Sigmoid colon (tissue), 3 donors: ENCODE data around the gene USP34.

Experiments used
- POLR2A ChIP-seq, 2 donors: fragments of 450-650 bp; IDR thresholded peaks; one replicate each; pipeline ENCODE4 v1.6.1; 2016; ENCODE audit warnings: antibody characterized with exemption in 2 of 2, mild to moderate bottlenecking in 2 of 2, moderate library complexity in 2 of 2
- TF ChIP-seq, protein P1 (sequence below), 4 experiments: fragments of 450-650 bp in 3 of 4; fragments of 200-600 bp in 1 of 4; IDR thresholded peaks; one replicate each; pipeline ENCODE4 v1.5.1; 2016 to 2019; ENCODE audit warnings: antibody characterized with exemption in 4 of 4, mild to moderate bottlenecking in 3 of 4, moderate library complexity in 2 of 4

GRCh38 chr2:61436092-61436491 is 34.8 kb downstream of the USP34 start:
- TF ChIP-seq, protein P1, sequence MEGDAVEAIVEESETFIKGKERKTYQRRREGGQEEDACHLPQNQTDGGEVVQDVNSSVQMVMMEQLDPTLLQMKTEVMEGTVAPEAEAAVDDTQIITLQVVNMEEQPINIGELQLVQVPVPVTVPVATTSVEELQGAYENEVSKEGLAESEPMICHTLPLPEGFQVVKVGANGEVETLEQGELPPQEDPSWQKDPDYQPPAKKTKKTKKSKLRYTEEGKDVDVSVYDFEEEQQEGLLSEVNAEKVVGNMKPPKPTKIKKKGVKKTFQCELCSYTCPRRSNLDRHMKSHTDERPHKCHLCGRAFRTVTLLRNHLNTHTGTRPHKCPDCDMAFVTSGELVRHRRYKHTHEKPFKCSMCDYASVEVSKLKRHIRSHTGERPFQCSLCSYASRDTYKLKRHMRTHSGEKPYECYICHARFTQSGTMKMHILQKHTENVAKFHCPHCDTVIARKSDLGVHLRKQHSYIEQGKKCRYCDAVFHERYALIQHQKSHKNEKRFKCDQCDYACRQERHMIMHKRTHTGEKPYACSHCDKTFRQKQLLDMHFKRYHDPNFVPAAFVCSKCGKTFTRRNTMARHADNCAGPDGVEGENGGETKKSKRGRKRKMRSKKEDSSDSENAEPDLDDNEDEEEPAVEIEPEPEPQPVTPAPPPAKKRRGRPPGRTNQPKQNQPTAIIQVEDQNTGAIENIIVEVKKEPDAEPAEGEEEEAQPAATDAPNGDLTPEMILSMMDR (IDR thresholded peaks at IDR 0.05): no peak
- TF ChIP-seq POLR2A (IDR thresholded peaks at IDR 0.05): no peak
